ENCODE measurements around the gene POP7. TPM values are rescaled to one million over a fixed set of nuclear protein-coding genes. Genes with fewer than 3 reads are reported as not detected.

The POP7 gene
- total RNA-seq, 1 donor from 2014 or later, result 40.6 TPM

GRCh38 chr7:100680576-100681271, 25.2 kb upstream of the POP7 start:
- H4K20me1 ChIP-seq (ENCODE audit: insufficient read depth, low read length), result peaks cover 63% of the 10 kb centered on the region
- peaks cover 12% of the 10 kb centered on the region for H3K4me1 ChIP-seq (ENCODE audit: insufficient read depth, low read length)
- H2AFZ ChIP-seq (ENCODE audit: low read depth, low read length), result no peak overlapping the region
- H3K9me3 ChIP-seq (ENCODE audit: insufficient read depth, low read depth, low read length), result no peaks in the 10 kb centered on the region
- H3K9ac ChIP-seq (ENCODE audit: low read length), result no peak overlapping the region
- no peak overlapping the region for H3K27ac ChIP-seq (ENCODE audit: low read depth, low read length)
- no peak for FAIRE-seq
- H3K4me1 Mint-ChIP-seq (ENCODE audit: low read depth, unreplicated experiment), result peaks cover 4% of the 10 kb centered on the region
- no peak for DNase-seq (ENCODE audit: low read depth)
- no peaks in the 10 kb centered on the region for H3K27me3 Mint-ChIP-seq (ENCODE audit: low read depth, unreplicated experiment)
- no peak overlapping the region for H3K4me2 ChIP-seq (ENCODE audit: low read length)
- H3K4me3 Mint-ChIP-seq (ENCODE audit: unreplicated experiment), result no peak overlapping the region
- peaks cover 27% of the 10 kb centered on the region for H3K79me2 ChIP-seq (ENCODE audit: insufficient read depth, low read length)
- H3K27me3 ChIP-seq (ENCODE audit: insufficient read depth, low read length), result no peaks in the 10 kb centered on the region
- TF ChIP-seq CTCF (IDR thresholded peaks at IDR 0.05; ENCODE audit: insufficient read depth, low read depth, low read length), result no peak
- TF ChIP-seq EZH2 (IDR thresholded peaks at IDR 0.05; ENCODE audit: insufficient read depth, low read length), result no peak
- H3K36me3 Mint-ChIP-seq (ENCODE audit: low read depth, unreplicated experiment), result peaks cover 9% of the 10 kb centered on the region
- peaks cover 7% of the 10 kb centered on the region for H3K36me3 ChIP-seq (ENCODE audit: insufficient read depth, low read length)
- H3K9me3 Mint-ChIP-seq (ENCODE audit: unreplicated experiment), result no peaks in the 10 kb centered on the region
- no peak overlapping the region for H3K27ac Mint-ChIP-seq (ENCODE audit: unreplicated experiment)
- no peak overlapping the region for H3K4me3 ChIP-seq (ENCODE audit: insufficient read depth, low read depth, low read length)

GRCh38 chr7:100681491-100682227, 24.3 kb upstream of the POP7 start:
- DNase-seq (ENCODE audit: low read depth) (no peak), FAIRE-seq (no peak)
- Histone ChIP-seq H3K9ac (ENCODE audit: low read length) (no peak overlapping the region), H3K4me2 (ENCODE audit: low read length) (peak overlapping the region; percentile 15), H3K27ac (ENCODE audit: low read depth, low read length) (no peak overlapping the region), H3K27me3 (ENCODE audit: insufficient read depth, low read length) (no peaks in the 10 kb centered on the region), H3K79me2 (ENCODE audit: insufficient read depth, low read length) (peaks cover 19% of the 10 kb centered on the region), H3K36me3 (ENCODE audit: insufficient read depth, low read length) (peaks cover 7% of the 10 kb centered on the region), H2AFZ (ENCODE audit: low read depth, low read length) (no peak overlapping the region), H4K20me1 (ENCODE audit: insufficient read depth, low read length) (peaks cover 58% of the 10 kb centered on the region), H3K4me1 (ENCODE audit: insufficient read depth, low read length) (peaks cover 9% of the 10 kb centered on the region), H3K9me3 (ENCODE audit: insufficient read depth, low read depth, low read length) (no peaks in the 10 kb centered on the region), H3K4me3 (ENCODE audit: insufficient read depth, low read depth, low read length) (no peak overlapping the region)
- H3K27ac Mint-ChIP-seq (ENCODE audit: unreplicated experiment), result no peak overlapping the region
- H3K27me3 Mint-ChIP-seq (ENCODE audit: low read depth, unreplicated experiment), result no peaks in the 10 kb centered on the region
- no peak for TF ChIP-seq EZH2 (IDR thresholded peaks at IDR 0.05; ENCODE audit: insufficient read depth, low read length)
- TF ChIP-seq CTCF (IDR thresholded peaks at IDR 0.05; ENCODE audit: insufficient read depth, low read depth, low read length), result no peak
- H3K36me3 Mint-ChIP-seq (ENCODE audit: low read depth, unreplicated experiment), result peaks cover 9% of the 10 kb centered on the region
- no peak overlapping the region for H3K4me3 Mint-ChIP-seq (ENCODE audit: unreplicated experiment)
- H3K9me3 Mint-ChIP-seq (ENCODE audit: unreplicated experiment), result no peaks in the 10 kb centered on the region
- peaks cover under 1% of the 10 kb centered on the region for H3K4me1 Mint-ChIP-seq (ENCODE audit: low read depth, unreplicated experiment)
